Type B pancreatic cell (in vitro differentiated cells): Measurements from ENCODE around the gene KLK11. TPM values are rescaled to one million over a fixed set of nuclear protein-coding genes. Genes with fewer than 3 reads are reported as not detected.
A peak's percentile ranks its signal among the peaks of the same experiment; 100 is the strongest.

Source experiments
- DNase-seq: peaks from one replicate; pipeline ENCODE4 v3.0.0; 2021; ENCODE audit warnings: mixed read lengths; ENCODE audit not compliant: unreplicated experiment; ENCODE audit errors: extremely low spot score
- H3K27ac Mint-ChIP-seq: 2 replicates; pipeline ENCODE4 v1.8.0; 2021; ENCODE audit warnings: mild to moderate bottlenecking, mixed read lengths
- H3K27me3 Mint-ChIP-seq: 2 replicates; pipeline ENCODE4 v1.8.0; 2021; ENCODE audit warnings: mixed read lengths
- H3K36me3 Mint-ChIP-seq: 2 replicates; pipeline ENCODE4 v1.8.0; 2021; ENCODE audit warnings: mixed read lengths
- H3K4me1 Mint-ChIP-seq: one replicate; pipeline ENCODE4 v1.8.0; 2021; ENCODE audit warnings: mixed read lengths; ENCODE audit not compliant: unreplicated experiment
- H3K4me3 Mint-ChIP-seq: 2 replicates; pipeline ENCODE4 v1.8.0; 2021; ENCODE audit warnings: mild to moderate bottlenecking, mixed read lengths
- H3K9me3 Mint-ChIP-seq: 2 replicates; pipeline ENCODE4 v1.8.0; 2021; ENCODE audit warnings: mixed read lengths
- total RNA-seq: library from RNA; stranded (reverse); gene quantifications from 2 replicates; pipeline ENCODE4 v1.2.1, GENCODE V29; 2021; ENCODE audit warnings: low replicate concordance
- TF ChIP-seq, protein P1 (sequence below): fragments of 200-600 bp; sonication (generic); conservative IDR thresholded peaks from 2 replicates; pipeline ENCODE4 v1.5.0; 2021; ENCODE audit warnings: antibody characterized with exemption, mild to moderate bottlenecking

KLK11 gene
- total RNA-seq, 1 donor from 2014 or later = 1.4 TPM

DNA sequence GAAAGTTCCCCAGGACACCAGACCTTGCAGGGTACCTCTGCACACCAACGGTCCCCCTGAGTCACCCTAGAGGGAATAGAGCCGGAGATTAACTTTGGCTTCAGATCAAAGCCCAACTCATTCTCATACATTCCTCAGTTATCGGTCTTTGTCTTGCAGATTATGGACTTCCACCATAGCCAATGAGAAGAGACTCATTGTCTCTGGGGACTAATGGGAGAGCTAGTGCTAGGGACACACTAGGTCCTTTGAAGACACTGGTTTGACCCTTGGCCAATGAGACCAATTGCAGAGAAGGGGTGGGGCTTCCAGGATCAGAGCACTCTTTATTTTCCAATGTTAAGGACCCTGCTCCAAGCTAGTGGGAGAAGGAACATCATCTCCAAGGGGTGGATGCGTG is 48.8 kb downstream of the KLK11 start:
- no peak for DNase-seq
- peaks cover 31% of the 10 kb centered on the region for H3K27me3 Mint-ChIP-seq
- peaks cover 12% of the 10 kb centered on the region for H3K4me1 Mint-ChIP-seq
- TF ChIP-seq, protein P1, sequence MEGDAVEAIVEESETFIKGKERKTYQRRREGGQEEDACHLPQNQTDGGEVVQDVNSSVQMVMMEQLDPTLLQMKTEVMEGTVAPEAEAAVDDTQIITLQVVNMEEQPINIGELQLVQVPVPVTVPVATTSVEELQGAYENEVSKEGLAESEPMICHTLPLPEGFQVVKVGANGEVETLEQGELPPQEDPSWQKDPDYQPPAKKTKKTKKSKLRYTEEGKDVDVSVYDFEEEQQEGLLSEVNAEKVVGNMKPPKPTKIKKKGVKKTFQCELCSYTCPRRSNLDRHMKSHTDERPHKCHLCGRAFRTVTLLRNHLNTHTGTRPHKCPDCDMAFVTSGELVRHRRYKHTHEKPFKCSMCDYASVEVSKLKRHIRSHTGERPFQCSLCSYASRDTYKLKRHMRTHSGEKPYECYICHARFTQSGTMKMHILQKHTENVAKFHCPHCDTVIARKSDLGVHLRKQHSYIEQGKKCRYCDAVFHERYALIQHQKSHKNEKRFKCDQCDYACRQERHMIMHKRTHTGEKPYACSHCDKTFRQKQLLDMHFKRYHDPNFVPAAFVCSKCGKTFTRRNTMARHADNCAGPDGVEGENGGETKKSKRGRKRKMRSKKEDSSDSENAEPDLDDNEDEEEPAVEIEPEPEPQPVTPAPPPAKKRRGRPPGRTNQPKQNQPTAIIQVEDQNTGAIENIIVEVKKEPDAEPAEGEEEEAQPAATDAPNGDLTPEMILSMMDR = no peak
- H3K4me3 Mint-ChIP-seq = no peak overlapping the region
- H3K9me3 Mint-ChIP-seq = no peaks in the 10 kb centered on the region
- H3K27ac Mint-ChIP-seq = no peak overlapping the region
- H3K36me3 Mint-ChIP-seq = no peaks in the 10 kb centered on the region

DNA sequence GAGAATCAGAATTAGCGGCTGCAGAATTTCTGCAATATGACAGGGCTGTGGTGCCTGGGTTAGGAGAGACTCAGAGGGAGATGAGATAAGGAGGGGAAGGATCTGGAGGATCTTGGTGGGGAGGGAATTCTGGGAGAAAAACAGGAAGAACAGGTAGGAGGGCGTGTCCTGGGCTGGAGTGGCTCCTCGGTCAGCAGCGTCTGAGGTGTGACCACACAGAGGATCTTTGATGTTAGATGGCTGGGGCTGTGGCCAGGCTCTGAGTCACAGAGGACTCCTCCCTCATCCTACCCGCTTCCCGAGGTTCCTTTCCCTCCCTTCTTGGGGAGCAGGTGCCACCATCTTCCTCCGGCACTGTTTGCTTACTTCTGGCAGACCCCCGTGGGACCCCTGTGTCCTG is 50.6 kb downstream of the KLK11 start:
- DNase-seq = no peak
- H3K27ac Mint-ChIP-seq = peak overlapping the region; percentile 79
- TF ChIP-seq, protein P1 = no peak

DNA sequence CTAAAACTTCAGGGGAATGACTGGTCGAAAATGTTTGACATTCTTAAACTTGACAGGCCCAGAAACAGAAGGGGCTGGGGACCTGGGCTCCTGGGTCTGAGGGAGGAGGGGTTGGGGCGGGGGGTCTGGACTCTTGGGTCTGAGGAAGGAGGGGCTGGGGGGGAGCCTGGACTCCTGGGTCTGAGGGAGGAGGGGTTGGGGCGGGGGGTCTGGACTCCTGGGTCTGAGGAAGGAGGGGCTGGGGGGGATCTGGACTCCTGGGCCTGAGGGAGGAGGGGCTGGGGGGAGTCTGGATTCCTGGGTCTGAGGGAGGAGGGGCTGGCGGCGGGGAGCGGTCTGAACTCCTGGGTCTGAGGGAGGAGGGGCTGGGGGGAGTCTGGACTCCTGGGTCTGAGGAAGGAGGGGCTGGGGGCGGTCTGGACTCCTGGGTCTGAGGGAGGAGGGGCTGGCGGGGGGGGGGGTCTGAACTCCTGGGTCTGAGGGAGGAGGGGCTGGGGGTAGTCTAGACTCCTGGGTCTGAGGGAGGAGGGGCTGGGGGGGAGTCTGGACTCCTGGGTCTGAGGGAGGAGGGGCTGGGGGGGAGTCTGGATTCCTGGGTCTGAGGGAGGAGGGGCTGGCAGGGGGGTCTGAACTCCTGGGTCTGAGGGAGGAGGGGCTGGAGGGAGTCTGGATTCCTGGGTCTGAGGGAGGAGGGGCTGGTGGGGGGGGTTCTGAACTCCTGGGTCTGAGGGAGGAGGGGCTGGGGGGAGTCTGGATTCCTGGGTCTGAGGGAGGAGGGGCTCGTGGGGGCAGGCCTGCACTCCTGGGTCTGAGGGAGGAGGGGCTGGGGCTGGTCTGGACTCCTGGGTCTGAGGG is 51.5 kb downstream of the KLK11 start:
- Mint-ChIP-seq H3K36me3 (no peaks in the 10 kb centered on the region), H3K4me1 (peaks cover 12% of the 10 kb centered on the region)
- no peak for DNase-seq

More for the DNA sequence above, 50.6 kb downstream of the KLK11 start:
- H3K27me3 Mint-ChIP-seq = peaks cover 19% of the 10 kb centered on the region
- H3K4me3 Mint-ChIP-seq = peak overlapping the region; percentile 59
- H3K9me3 Mint-ChIP-seq = no peaks in the 10 kb centered on the region
- H3K36me3 Mint-ChIP-seq = no peaks in the 10 kb centered on the region
- peaks cover 12% of the 10 kb centered on the region for H3K4me1 Mint-ChIP-seq

DNA sequence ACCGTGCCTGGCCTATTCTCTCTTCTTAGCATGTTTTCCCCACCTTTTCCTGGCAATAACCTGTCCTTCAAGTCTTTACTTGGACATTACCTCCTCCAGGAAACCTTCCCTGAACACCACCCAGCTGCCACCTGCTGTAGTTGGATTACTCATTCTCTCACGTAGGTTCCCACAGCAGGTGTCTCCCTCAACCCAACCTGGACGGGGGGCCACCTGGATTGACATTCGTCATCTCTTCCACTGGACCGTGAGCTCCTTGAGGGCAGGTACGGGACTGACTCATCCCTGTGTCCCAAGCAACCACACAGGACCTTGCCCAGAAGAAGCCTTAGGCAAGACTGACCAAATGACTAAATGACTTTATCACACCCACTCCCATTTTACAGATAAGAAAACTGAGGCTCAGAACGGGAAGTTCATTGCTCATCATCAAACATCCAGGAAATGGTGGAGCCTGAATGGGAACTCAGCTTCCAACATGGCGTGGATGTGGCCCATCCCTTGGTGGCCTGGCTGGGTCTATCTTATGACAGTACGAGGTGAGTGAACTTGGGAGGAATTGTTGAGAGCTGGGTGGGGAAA is 53.5 kb downstream of the KLK11 start:
- peaks cover 16% of the 10 kb centered on the region for H3K4me1 Mint-ChIP-seq
- peaks cover 14% of the 10 kb centered on the region for H3K27me3 Mint-ChIP-seq
- H3K27ac Mint-ChIP-seq = no peak overlapping the region
- TF ChIP-seq, protein P1 = no peak
- no peaks in the 10 kb centered on the region for H3K9me3 Mint-ChIP-seq
- H3K36me3 Mint-ChIP-seq = no peaks in the 10 kb centered on the region
- H3K4me3 Mint-ChIP-seq = no peak overlapping the region
- no peak for DNase-seq

More for the DNA sequence above, 51.5 kb downstream of the KLK11 start:
- H3K27ac Mint-ChIP-seq = peak overlapping the region; percentile 79
- TF ChIP-seq, protein P1 = no peak
- H3K27me3 Mint-ChIP-seq = peaks cover 17% of the 10 kb centered on the region
- H3K4me3 Mint-ChIP-seq = peak overlapping the region; percentile 32
- no peaks in the 10 kb centered on the region for H3K9me3 Mint-ChIP-seq

Other genes starting within 250 kb of the KLK11 start
- not detected in 2 replicates for gene ACP4, start 236.2 kb downstream of the KLK11 start, total RNA-seq
- 1.5 and 2.9 TPM in 2 replicates for gene KLK1, start 202.8 kb downstream of the KLK11 start, total RNA-seq
- gene KLK15, start 193.0 kb downstream of the KLK11 start, total RNA-seq = 0.26 TPM in 1 of 2 replicates, not detected in the other
- not detected in 2 replicates for gene KLK3, start 171.7 kb downstream of the KLK11 start, total RNA-seq
- gene KLK2, start 153.2 kb downstream of the KLK11 start, total RNA-seq = 0.43 TPM in 1 of 2 replicates, not detected in the other
- gene KLK4, start 115.2 kb downstream of the KLK11 start, total RNA-seq = 0.46 TPM in 1 of 2 replicates, not detected in the other
- not detected in 2 replicates for gene KLK5, start 73.6 kb downstream of the KLK11 start, total RNA-seq
- 5.0 and 5.5 TPM in 2 replicates for gene KLK6, start 57.0 kb downstream of the KLK11 start, total RNA-seq
- 0.36 TPM in 1 of 2 replicates, not detected in the other for gene KLK7, start 42.7 kb downstream of the KLK11 start, total RNA-seq
- gene KLK8, start 25.0 kb downstream of the KLK11 start, total RNA-seq = 2.6 and 12.0 TPM in 2 replicates
- 1.8 and 2.2 TPM in 2 replicates for gene KLK10, start 6.9 kb downstream of the KLK11 start, total RNA-seq
- gene KLK12, start 8.4 kb upstream of the KLK11 start, total RNA-seq = 0.83 and 1.6 TPM in 2 replicates
- 1.5 and 4.7 TPM in 2 replicates for gene KLK13, start 38.5 kb upstream of the KLK11 start, total RNA-seq
- 0.29 and 0.43 TPM in 2 replicates for gene KLK14, start 56.3 kb upstream of the KLK11 start, total RNA-seq
- 8.4 and 9.3 TPM in 2 replicates for gene CTU1, start 81.8 kb upstream of the KLK11 start, total RNA-seq
- gene SIGLEC9, start 98.3 kb upstream of the KLK11 start, total RNA-seq = not detected in 2 replicates
- gene SIGLEC7, start 115.7 kb upstream of the KLK11 start, total RNA-seq = not detected in 2 replicates
- gene CD33, start 198.5 kb upstream of the KLK11 start, total RNA-seq = not detected in 2 replicates
- not detected in 2 replicates for gene SIGLECL1, start 224.5 kb upstream of the KLK11 start, total RNA-seq